Naive thymus-derived CD8-positive, alpha-beta T cell (primary cell): ENCODE results near the gene LIN52. TPM values are rescaled to one million over a fixed set of nuclear protein-coding genes. Genes with fewer than 3 reads are reported as not detected.

Experiments used
- ATAC-seq, 2 donors: fragments of 150-1000 bp; cut with Tn5 transposase in 1 of 2; sonication (Bioruptor Pico), chemical (Tn5 transposase) in 1 of 2; 1 replicate in 1 of 2; 2 replicates in 1 of 2; pipeline ENCODE4 v1.10.0; 2021; ENCODE audit warnings: mild to moderate bottlenecking in 2 of 2, moderate library complexity in 2 of 2
- POLR2A ChIA-PET: fragments of 350-600 bp; sonication (Branson Sonifier 250); formaldehyde crosslinking; loops from one replicate; lab custom pipeline; 2021; ENCODE audit warnings: antibody characterized with exemption; lab: Charles Lee
- DNase-seq, 10 donors: peaks; one replicate each; pipeline versions ENCODE4 v3.0.0 to v3.0.0-alpha.2; 2020 to 2022
- H3K27ac Mint-ChIP-seq, 10 donors: one replicate each; pipeline ENCODE4 v1.8.0; 2020 to 2022; ENCODE audit warnings: mild to moderate bottlenecking in 10 of 10, mixed read lengths in 10 of 10, moderate library complexity in 4 of 10, inconsistent platforms in 1 of 10
- H3K27me3 Mint-ChIP-seq, 5 donors: one replicate each; pipeline ENCODE4 v1.8.0; 2021 to 2022; ENCODE audit warnings: mixed read lengths in 5 of 5
- H3K36me3 Mint-ChIP-seq, 3 donors: one replicate each; pipeline ENCODE4 v1.8.0; 2020 to 2022; ENCODE audit warnings: mixed read lengths in 3 of 3, mild to moderate bottlenecking in 2 of 3, inconsistent platforms in 1 of 3
- H3K4me1 Mint-ChIP-seq, 4 donors: one replicate each; pipeline ENCODE4 v1.8.0; 2021 to 2022; ENCODE audit warnings: mixed read lengths in 4 of 4
- H3K4me3 Mint-ChIP-seq, 10 donors: one replicate each; pipeline ENCODE4 v1.8.0; 2020 to 2022; ENCODE audit warnings: mild to moderate bottlenecking in 10 of 10, mixed read lengths in 10 of 10, moderate library complexity in 6 of 10, inconsistent platforms in 1 of 10
- H3K9me3 Mint-ChIP-seq, 9 donors: one replicate each; pipeline ENCODE4 v1.8.0; 2020 to 2022; ENCODE audit warnings: mixed read lengths in 9 of 9, mild to moderate bottlenecking in 3 of 9, inconsistent platforms in 1 of 9, moderate library complexity in 1 of 9
- polyA plus RNA-seq, 3 donors: library from polyadenylated mRNA; unstranded; fragments of 300-500 nt; fragmentation: Illumina TruSeq; gene quantifications; one replicate each; pipeline ENCODE4 v1.2.3, GENCODE V29; 2021
- total RNA-seq, 8 experiments: library from RNA in 2 of 8; stranded (reverse) in 2 of 8; gene quantifications; one replicate each; pipeline ENCODE4 v1.2.3 and lab custom pipeline; 2021 to 2026

LIN52 gene
- total and polyA plus RNA-seq, 5 experiments from 2014 or later, result 9.5 to 16.1 (median 11.1) TPM

DNA sequence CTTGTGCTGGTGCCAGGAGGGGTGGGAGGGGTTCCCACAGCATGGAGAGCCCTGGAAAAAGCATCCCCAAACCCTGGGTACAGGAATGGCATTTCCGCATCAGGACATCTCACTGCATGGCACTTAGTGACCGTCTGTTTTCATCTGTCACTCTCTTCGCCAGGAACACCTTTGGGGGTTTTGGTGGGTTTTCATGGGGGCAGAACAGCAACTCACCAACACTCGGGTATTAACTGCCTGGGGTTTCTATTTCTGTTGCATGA lies 158.0 kb downstream of the LIN52 start:
- ATAC-seq (no peak), DNase-seq (no peak)
- no peak overlapping the region for H3K27ac Mint-ChIP-seq
- POLR2A ChIA-PET, result no interaction called here
- peaks cover 55 to 91% (median 81%) of the 10 kb centered on the region in 5 donors for H3K27me3 Mint-ChIP-seq
- H3K4me3 Mint-ChIP-seq, result peak overlapping the region in 5 of 10 donors; percentile 4 to 75 (median 61)
- H3K36me3 Mint-ChIP-seq, result peaks cover 0 to 4% (median 0%) of the 10 kb centered on the region in 3 donors
- H3K4me1 Mint-ChIP-seq, result peaks cover 10 to 27% (median 21%) of the 10 kb centered on the region in 4 donors
- peaks cover 0 to 1% (median 0%) of the 10 kb centered on the region in 9 donors for H3K9me3 Mint-ChIP-seq

DNA sequence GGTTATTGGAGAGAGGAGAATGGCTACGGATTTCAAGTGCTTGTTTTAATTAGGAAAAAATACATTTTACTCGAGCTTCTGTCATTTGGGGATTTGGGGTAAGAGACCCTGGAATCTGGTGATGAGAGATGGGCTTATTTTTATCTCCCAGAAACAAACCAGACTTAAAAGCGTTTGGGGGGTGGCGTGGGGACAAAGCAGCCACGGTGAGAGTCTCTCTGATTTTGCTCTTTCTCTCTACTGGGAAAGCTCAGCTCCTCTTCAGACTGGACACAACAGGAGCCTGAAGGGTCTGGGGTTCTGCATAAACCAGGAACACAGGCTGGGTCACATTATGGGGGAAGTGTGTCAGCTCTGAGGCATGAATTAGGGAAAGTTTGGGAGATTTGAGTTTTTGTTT lies 158.3 kb downstream of the LIN52 start:
- no peak overlapping the region for H3K27ac Mint-ChIP-seq
- POLR2A ChIA-PET, result no interaction called here
- peak overlapping the region in 5 of 10 donors; percentile 4 to 40 (median 19) for H3K4me3 Mint-ChIP-seq
- H3K4me1 Mint-ChIP-seq, result peaks cover 10 to 27% (median 21%) of the 10 kb centered on the region in 4 donors
- DNase-seq (no peak), ATAC-seq (no peak)
- H3K36me3 Mint-ChIP-seq, result peaks cover 0 to 4% (median 0%) of the 10 kb centered on the region in 3 donors
- peaks cover 0 to 1% (median 0%) of the 10 kb centered on the region in 9 donors for H3K9me3 Mint-ChIP-seq
- H3K27me3 Mint-ChIP-seq, result peaks cover 53 to 88% (median 78%) of the 10 kb centered on the region in 5 donors

DNA sequence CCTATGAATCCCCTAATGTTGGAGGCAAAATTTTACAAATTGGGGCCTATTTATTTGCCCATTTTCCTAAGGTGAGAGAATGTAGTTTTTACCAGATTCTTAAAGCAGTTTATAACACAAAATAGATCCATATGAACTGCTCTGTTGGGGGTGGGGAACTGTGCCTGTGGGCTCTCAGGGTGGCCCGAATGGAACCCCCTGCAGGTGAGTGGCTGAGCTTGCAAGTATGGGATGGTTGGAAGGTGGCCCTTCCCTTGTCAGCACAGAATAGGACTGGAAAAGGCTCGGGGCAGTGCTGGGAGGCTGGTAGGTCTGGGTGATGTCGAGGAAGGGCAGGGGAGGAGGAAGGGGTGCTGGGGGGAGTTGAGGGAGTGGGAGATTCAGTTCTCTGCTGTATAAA lies 159.4 kb downstream of the LIN52 start:
- Mint-ChIP-seq H3K27ac (no peak overlapping the region), H3K4me1 (peaks cover 10 to 24% (median 19%) of the 10 kb centered on the region in 4 donors)

DNA sequence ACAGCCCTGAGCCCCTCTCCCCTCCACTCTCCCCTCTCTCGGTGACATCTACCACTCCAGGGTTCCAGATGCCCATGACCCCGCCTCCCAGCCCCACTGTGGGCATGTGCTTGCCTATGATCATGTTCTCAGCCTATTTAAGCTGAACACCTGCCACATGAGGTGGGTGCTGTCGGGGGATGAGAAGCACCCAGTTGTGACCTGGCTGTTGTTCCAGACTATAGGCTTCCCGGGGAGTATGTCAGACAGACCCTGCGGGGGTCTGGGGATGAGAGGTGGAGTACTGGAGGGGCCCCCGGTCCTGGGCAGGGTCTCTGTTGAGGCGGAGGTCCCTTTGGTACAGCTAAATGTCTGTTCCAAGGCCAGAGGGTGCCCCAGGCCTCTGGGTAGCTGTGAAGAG lies 160.5 kb downstream of the LIN52 start:
- ATAC-seq (no peak), DNase-seq (no peak)
- POLR2A ChIA-PET, result interaction anchor here (0.7 kb wide), 1 partner anchor 56 kb away, joined by 3 read pairs; no protein-coding TSS in a partner anchor
- Mint-ChIP-seq H3K4me3 (no peak overlapping the region), H3K27ac (no peak overlapping the region), H3K9me3 (no peaks in the 10 kb centered on the region), H3K4me1 (peaks cover 10 to 22% (median 18%) of the 10 kb centered on the region in 4 donors), H3K36me3 (peaks cover 0 to 3% (median 0%) of the 10 kb centered on the region in 3 donors), H3K27me3 (peaks cover 43 to 80% (median 66%) of the 10 kb centered on the region in 5 donors)

More for the DNA sequence above, 159.4 kb downstream of the LIN52 start:
- POLR2A ChIA-PET, result no interaction called here
- H3K27me3 Mint-ChIP-seq, result peaks cover 44 to 78% (median 68%) of the 10 kb centered on the region in 5 donors
- no peaks in the 10 kb centered on the region for H3K9me3 Mint-ChIP-seq
- DNase-seq (no peak), ATAC-seq (no peak)
- peaks cover 0 to 4% (median 0%) of the 10 kb centered on the region in 3 donors for H3K36me3 Mint-ChIP-seq
- H3K4me3 Mint-ChIP-seq, result no peak overlapping the region

DNA sequence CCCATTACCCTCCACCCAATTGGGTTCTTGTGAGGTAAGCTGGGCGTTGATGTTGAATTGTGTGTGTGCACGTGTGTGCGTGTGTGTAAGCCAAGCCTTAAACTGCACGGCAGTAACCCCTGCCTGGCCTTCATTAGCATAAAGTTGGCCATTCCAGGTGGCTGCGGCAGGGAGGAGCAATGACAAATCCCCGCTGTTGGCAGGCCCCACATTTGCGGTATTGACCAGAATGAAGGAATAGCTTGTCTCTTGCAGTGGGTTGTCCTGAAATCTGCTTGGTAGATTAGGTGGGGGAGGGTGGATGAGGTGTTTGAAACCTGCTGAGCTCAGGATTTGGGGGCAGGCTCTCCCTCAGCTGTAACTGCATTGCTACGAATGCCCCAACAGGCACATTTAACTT lies 161.8 kb downstream of the LIN52 start:
- Mint-ChIP-seq H3K4me1 (peaks cover 11 to 14% (median 12%) of the 10 kb centered on the region in 4 donors), H3K9me3 (no peaks in the 10 kb centered on the region), H3K36me3 (peaks cover 0 to 2% (median 0%) of the 10 kb centered on the region in 3 donors), H3K4me3 (no peak overlapping the region), H3K27me3 (peaks cover 46 to 80% (median 64%) of the 10 kb centered on the region in 5 donors), H3K27ac (peak overlapping the region in 1 of 10 donors; percentile 18)
- DNase-seq (no peak), ATAC-seq (no peak)
- POLR2A ChIA-PET, result no interaction called here

DNA sequence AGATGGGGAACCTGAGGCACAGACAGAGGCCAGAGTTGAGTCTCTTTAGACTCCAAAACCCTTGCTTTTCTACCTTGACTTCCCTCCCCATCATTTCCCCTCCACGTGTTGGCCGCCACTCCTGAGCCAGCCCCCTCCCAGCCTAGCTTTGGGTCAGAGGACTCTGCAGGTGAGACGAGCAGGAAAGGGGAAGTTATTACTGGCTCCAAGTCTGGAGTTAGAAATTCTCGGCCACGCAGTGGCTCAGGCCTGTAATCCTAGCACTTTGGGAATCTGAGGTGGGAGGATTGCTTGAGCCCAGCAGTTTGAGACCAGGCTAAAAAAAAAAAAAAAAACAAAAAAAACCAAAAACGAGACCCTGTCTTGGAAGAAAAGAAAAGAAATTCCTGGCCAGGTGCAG lies 163.3 kb downstream of the LIN52 start:
- Mint-ChIP-seq H3K4me1 (peaks cover 7 to 9% (median 8%) of the 10 kb centered on the region in 4 donors), H3K4me3 (no peak overlapping the region), H3K27me3 (peaks cover 34 to 73% (median 54%) of the 10 kb centered on the region in 5 donors), H3K27ac (no peak overlapping the region), H3K9me3 (no peaks in the 10 kb centered on the region), H3K36me3 (no peaks in the 10 kb centered on the region)
- ATAC-seq (no peak), DNase-seq (no peak)
- POLR2A ChIA-PET, result interaction anchor here (0.7 kb wide), 1 partner anchor 9 kb away, joined by 7 read pairs; the partner anchor contains the start of gene VSX2

DNA sequence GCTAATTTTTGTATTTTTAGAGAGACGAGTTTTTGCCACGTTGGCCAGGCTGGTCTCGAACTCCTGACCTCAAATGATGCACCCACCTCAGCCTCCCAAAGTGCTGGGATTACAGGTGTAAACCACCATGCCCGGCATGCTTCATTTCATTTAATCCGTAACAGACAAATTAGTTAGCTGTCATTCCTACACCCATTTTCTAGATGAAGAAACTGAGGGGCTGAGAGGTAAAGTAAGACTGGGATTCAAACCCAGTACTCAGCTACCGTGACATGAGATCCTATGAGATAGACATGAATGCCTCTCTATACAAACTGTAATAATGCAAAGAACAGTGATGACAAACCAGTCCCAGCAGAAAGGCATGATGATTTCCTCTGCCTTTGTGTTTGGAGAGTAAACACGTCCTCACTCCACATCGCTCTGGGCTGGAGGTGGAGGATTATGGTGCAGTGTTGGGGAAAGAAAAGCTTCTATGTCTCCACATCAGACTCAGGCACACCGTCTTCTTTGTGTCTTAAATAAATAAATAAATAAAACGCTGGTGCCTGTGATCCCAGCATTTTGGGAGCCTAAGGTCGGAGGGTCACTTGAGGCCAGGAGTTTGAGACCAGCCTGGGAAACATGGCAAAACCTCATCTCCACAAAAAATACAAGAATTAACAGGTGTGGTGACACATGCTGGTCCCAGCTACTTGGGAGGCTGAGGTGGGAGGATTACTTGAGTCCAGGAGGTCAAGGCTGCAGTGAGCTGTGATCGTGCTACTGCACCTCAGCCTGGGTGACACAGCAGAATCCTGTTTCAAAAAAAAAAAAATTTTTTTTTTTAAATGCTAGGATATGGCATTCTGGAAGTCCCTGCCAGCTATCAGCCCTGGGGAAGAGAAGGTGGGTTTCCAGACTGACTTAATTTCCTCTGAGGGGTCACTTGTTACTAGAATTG lies 164.9 kb downstream of the LIN52 start:
- Mint-ChIP-seq H3K4me3 (no peak overlapping the region), H3K27me3 (peaks cover 22 to 60% (median 38%) of the 10 kb centered on the region in 5 donors), H3K4me1 (peaks cover 6 to 8% (median 7%) of the 10 kb centered on the region in 4 donors), H3K9me3 (no peaks in the 10 kb centered on the region), H3K36me3 (no peaks in the 10 kb centered on the region), H3K27ac (no peak overlapping the region)
- DNase-seq (no peak), ATAC-seq (no peak)
- POLR2A ChIA-PET, result no interaction called here

Other genes starting within 250 kb of the LIN52 start
- 1 to 10 TPM; 8.7 to 9.4 TPM for gene PTGR2, start 233.1 kb upstream of the LIN52 start, total RNA-seq
- gene PTGR2, start 233.1 kb upstream of the LIN52 start, polyA plus RNA-seq, result 1 to 10 TPM; 4.4 to 5.9 (median 5.1) TPM
- 10 to 100 TPM; 50.6 to 56.9 TPM for gene ZNF410, start 198.1 kb upstream of the LIN52 start, total RNA-seq
- gene ZNF410, start 198.1 kb upstream of the LIN52 start, polyA plus RNA-seq, result 10 to 100 TPM; 50.6 to 64.8 (median 50.8) TPM
- 1 to 10 TPM; 5.0 to 5.1 TPM for gene FAM161B, start 134.9 kb upstream of the LIN52 start, total RNA-seq
- gene FAM161B, start 134.9 kb upstream of the LIN52 start, polyA plus RNA-seq, result 1 to 10 TPM in 2 of 3 donors, under 1 TPM in 1; 0.92 to 2.5 (median 1.7) TPM
- gene COQ6, start 134.7 kb upstream of the LIN52 start, total RNA-seq, result 10 to 100 TPM; 48.2 to 48.8 TPM
- gene COQ6, start 134.7 kb upstream of the LIN52 start, polyA plus RNA-seq, result 10 to 100 TPM; 17.1 to 23.6 (median 18.6) TPM
- 10 to 100 TPM; 16.2 to 18.6 TPM for gene ENTPD5, start 65.7 kb upstream of the LIN52 start, total RNA-seq
- 1 to 10 TPM; 5.1 to 5.8 (median 5.3) TPM for gene ENTPD5, start 65.7 kb upstream of the LIN52 start, polyA plus RNA-seq
- 1 to 10 TPM; 3.0 to 4.4 TPM for gene BBOF1, start 65.6 kb upstream of the LIN52 start, total RNA-seq
- 1 to 10 TPM; 3.8 to 9.4 (median 3.8) TPM for gene BBOF1, start 65.6 kb upstream of the LIN52 start, polyA plus RNA-seq
- gene ALDH6A1, start 503 bp upstream of the LIN52 start, total RNA-seq, result 10 to 100 TPM; 19.1 to 19.3 TPM
- gene ALDH6A1, start 503 bp upstream of the LIN52 start, polyA plus RNA-seq, result 10 to 100 TPM; 18.9 to 28.6 (median 23.1) TPM
- not detected for gene VSX2, start 154.5 kb downstream of the LIN52 start, total RNA-seq
- gene VSX2, start 154.5 kb downstream of the LIN52 start, polyA plus RNA-seq, result not detected
- 100 to 1,000 TPM; 109 to 116 TPM for gene ABCD4, start 218.0 kb downstream of the LIN52 start, total RNA-seq
- 10 to 100 TPM; 20.2 to 24.0 (median 21.0) TPM for gene ABCD4, start 218.0 kb downstream of the LIN52 start, polyA plus RNA-seq